ENCODE data around the gene MBLAC1.

MBLAC1 gene

GRCh38 chr7:100154651-100155491 lies 28.1 kb downstream of the MBLAC1 start:
- DNase-seq (ENCODE audit: low read depth in 2 of 2), result no peak

- no peak for DNase-seq (ENCODE audit: low read depth in 2 of 2)
These were observed 29.0 kb downstream of the MBLAC1 start for GRCh38 chr7:100155553-100156317.

DNA sequence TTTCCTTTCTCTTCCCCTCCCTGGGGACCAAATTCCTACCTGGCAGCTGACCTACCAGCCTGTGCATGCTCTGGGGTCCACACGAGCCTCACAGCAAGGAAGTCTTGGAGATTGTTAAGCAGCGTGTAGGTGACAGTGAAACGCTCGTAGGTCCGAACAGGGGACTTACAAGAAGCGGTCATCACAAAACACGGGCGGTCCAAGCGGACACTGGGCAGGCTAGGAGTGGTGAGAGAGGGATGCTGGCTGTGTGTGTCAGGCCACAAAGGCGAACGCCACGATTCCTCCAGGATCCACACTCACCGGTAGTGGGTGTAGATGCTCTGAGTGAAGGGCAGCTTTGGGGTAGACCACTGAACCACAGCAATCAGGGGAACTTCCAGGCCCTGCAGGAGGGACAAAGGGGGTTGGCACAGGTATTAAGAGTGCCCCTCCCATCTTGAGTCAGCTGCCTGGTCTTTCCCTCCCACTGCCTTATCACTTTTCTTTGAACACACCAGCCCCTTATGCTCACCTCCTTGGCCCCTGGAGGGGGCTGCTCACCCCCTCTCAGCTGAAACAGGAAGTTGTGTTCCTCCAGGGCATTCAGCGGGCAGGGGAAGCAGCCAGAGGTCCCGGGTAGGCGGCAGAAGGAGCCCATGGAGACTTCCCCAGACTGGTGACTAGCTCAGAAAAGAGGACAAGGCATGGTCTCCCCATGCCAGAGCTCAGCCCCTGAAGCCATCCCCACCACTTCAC lies 29.7 kb downstream of the MBLAC1 start:
- DNase-seq (ENCODE audit: low read depth in 2 of 2), result no peak

DNA sequence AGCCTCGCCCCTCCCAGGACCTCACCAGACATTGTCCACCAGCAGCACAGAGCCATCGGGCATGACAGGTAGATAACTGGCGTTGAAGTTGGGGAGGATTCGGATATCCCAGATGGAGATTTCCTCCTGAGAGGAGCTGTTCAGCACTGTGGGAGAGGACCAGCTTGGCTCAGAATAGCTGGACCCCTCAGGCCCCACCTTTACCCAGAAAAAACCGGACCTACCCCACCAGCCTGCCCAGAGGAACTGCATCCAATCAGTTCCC lies 30.2 kb downstream of the MBLAC1 start:
- no peak for DNase-seq (ENCODE audit: low read depth in 2 of 2)

DNA sequence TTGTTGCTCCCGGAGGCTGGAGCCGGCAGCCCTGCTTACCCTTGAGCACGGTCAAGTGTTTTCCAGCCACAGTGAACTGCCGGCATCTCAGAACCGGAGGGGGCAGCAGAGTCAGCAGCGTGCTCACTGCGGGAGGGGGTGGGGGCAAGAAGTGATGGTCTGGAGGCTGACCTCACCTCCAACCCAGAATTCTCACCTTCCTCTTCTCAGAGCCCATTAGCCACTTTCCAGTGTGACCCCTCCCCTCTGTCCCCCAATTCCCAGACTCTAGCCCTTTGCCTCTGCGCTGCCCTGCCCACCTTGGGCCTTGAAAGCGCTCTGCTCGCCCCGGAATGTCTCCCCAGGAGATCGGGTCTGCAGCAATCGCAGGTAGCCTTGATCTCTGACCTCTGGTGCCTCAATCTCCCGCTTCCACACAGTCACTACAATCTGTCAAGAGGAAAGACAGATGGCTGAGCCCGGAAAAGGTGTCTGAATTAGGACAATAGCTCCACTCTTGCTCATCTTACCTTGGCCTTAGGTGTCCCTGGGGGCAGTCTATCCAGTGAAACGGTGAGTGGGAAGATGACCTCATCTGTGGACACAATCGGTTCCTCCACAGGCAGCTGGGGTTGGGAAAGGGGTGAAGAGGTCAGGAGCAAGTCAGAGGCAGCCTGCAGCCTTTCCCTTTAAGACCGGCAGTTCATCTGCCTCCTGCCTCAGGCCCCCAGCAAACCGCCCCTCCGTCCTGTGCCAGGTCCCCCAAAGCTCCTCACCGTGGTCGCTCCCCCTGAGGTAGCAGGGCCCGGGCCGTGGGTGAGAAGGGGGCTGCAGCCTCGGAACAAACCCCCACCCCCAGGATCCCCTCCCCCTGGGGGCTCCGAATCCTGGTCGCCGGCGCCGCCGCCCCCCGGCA lies 30.8 kb downstream of the MBLAC1 start:
- DNase-seq (ENCODE audit: low read depth in 2 of 2), result no peak

GRCh38 chr7:100158229-100159098 lies 31.7 kb downstream of the MBLAC1 start, which contains the start of gene TRAPPC14:
TRAPPC14 (minus strand) TSS chr7:100158723; CDS start chr7:100158499, 224 bp downstream.
- peak; percentile 50 to 54 for DNase-seq (ENCODE audit: low read depth in 2 of 2)

GRCh38 chr7:100159099-100159623 lies 32.4 kb downstream of the MBLAC1 start:
- no peak for DNase-seq (ENCODE audit: low read depth in 2 of 2)

DNA sequence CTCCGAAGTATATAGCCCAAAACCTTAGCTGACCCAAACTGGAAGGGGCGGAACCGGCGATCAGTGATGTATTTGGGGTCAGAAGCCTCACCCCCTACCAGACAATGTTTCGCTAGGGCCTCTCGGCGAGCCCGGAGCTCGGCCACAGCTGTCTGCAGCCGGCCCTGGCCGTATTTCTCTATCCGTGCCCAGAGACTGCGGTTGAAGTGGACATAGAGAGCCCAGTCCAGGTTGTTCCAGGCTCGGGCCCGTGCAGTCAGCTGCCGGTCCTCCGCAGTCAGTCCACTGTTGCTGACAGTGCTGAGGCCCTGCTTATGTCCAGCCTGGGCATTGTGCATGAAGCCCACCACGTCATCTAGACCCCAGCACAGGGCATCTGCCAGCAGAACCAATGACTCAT lies 33.3 kb downstream of the MBLAC1 start:
- DNase-seq (ENCODE audit: low read depth in 2 of 2), result no peak

DNA sequence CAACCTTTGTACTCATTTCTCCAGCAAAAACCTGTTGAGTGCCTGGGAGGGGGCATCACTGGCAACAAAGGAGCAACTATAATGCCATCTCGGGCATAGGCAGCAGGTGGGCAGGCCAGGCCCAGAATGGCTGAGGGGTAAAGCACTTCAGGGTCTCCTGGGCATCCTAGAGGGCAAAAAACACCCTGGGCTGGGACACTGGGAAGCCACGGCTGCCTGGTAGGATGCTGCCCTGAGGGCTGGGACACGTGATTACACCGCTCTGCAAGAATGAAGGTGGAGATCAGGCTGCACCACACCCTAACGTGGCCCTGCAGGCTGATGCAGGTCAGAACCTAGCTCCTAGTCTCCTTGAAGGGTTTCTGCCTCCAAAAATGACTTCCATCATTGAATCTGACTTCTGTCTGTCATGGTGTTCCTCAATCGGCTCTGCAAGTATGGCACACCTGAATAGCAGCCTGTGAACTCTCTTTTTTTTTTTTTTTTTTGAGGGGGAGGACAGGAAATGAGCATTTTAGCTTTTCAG lies 36.3 kb downstream of the MBLAC1 start:
- no peak for DNase-seq (ENCODE audit: low read depth in 2 of 2)

DNA sequence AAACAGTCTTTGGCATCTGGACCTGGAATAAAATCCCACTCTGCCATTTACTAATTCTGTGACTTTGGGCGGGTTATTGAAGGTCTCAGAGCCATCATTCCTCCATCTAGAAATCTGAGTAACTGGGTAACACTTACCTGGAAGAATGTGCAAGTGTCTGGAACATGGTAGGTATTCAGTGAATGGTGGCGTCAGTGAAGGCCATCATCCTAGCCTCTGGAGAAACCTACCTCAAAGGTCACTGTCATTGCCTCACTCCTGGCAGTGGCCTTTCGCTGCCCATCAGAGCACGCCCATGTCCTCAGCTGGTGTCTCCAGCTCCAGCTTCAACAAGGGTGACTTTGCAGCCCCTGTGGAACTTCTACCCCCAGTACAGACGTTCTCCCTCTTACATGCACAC lies 37.1 kb downstream of the MBLAC1 start:
- no peak for DNase-seq (ENCODE audit: low read depth in 2 of 2)

DNA sequence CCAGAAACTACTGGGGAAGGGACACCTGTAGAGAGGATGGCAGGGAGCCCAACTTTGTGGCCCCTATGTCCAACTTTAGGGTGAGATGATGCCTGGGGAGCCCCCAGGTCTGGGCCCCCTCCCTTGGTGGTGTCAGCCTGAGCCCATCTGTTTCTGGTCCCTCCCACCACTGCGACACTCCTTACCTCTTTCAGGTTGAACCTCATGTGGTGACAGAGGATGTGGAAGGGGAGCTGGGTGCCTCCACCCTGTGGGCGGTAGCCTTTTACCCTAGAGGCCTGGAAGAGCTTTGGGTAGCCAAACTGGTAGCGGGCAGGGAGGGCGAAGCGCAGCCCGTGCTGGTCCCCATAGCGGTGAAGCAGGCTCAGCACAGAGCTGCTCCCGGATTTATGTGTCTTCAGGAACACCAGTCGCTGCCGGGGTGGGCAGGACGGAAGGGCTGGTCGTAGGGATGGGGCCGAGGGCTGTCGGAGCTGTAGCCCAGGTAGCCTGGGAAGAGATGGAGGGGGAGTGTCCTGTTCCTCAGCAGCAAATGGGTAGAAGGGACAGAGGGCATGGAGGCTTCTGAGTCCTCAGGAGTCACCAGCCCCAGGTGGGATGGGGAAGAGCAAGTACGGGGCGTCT lies 39.7 kb downstream of the MBLAC1 start:
- no peak for DNase-seq (ENCODE audit: low read depth in 2 of 2)

DNA sequence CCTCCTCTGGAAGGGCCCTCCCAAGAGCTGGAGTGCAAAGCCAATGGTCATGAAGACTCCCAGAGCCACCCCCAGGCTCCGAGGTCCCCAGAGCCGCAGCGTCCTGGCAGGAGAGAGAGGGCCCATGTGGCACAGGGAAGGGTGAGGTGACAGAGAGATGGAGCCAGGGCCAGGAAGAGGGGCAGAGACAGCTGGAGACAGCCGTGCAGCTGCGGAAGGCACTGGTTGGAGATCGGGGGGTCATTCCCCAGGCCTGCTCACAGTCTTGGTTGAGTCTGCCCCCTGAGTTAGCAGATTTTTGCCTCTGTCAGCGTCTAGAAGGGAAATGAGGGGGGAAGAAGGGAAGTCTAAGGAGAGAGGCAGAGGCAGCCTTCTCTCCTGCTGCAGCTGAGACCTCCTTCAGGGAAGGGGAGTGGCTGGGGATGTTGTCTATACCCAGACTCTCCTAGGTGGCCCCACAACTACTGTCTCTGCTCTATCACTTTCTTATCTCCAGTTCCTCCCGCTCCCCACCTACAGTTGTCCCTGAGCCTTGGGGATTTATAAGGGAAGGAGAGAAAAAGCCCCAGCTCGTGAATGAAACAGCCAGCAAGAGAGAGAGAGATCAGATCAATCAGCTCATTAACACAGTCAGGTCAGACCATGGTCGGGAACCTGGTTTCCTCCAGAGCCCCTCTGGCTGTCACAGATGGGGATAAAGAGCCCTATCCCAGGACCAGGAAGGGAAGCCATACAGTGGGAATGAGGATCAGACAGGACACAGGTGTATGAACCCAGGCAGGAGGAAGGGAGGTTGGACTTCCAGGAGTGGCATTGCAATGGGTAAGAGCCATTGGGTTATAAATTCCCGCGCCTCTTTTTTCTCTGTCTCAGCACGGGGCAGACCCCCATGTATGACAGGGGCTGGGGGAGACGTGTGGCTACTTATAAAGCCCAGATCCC lies 40.5 kb downstream of the MBLAC1 start:
- DNase-seq (ENCODE audit: low read depth in 2 of 2), result no peak

DNA sequence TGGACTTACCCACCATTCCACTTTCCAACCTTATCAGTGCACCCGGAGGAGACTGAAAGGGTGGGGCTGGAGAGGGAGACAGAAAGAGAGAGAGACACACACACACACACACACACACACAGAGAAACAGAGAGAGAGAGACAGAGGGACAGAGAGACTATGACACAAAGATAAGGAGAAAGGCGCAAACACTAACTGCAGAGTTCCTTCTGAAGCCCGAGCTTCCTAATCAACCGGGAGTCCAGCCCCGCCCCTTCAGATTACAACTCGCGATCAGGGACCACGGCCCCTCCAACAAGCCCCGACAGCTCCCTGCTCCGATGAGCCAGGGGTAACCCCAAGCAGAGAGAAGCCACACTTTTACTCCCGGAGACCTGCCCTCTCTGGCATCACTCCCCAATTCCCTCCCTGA lies 41.2 kb downstream of the MBLAC1 start:
- no peak for DNase-seq (ENCODE audit: low read depth in 2 of 2)

DNA sequence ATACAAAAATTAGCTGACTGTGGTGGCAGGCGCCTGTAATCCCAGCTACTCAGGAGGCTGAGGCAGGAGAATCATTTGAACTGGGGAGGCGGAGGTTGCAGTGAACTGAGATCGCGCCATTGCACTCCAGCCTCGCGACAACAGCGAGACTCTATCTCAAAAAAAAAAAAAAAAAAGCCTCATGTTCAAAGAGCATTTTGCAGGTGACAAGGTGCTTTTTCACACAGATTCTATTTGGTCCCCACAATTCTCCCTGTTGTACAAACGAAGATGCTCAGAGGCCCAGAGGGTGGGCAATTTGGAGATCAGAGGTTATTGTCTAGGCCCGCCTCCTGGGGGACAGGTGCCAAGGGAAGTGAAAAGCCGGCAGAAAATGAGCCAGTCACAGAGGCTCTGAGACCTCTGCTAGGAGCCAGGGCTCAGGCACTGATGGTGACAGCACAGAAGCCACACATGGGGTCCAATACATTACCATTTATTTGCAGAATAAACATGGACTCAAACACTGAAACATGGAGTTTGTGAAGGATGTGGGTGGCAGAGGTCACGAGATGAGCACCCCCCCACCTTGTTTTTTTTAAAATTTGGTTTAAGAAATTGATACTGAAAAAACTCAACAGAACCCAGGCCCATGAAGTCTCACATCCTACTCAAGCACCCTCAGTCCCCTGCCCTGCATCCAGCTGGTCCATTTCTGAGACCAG lies 42.5 kb downstream of the MBLAC1 start:
- no peak for DNase-seq (ENCODE audit: low read depth in 2 of 2)

DNA sequence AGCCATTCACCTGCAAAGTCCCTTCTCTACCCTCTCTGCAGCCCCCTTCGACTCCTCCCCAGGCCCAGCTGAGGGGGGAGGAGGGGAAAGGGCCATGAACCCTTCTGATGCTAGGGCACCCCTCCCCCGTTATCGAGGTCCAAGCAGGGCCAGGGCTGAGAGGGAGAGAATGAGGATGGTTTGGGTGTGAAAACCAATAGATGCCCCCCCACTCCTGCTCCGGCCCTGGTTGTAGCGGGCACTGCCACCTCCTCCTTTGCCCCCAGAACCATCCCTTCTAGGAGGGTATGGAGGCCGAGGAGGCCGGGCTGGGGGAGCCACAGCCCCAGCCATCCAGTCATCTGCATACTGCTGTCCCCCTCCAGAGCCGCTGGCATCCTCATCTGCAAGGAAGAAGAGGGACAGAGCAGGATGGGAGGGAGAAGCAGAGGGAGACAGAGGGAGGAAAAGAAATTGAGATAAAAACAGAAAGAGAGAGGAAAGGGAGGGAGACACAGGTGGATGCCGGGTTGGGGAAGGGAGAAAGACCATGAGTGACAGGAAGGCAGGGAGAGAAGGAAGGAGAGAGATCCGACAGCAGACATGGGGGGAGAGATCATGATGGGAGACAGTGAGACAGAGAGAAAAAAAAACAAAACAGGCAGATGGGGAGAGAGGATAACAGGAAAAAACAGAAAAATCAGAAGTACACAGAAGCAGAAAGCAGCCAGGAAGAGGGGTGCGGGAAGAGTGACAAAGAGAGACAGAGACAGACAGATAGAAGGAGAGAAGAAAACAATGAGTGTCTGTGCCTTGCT lies 43.5 kb downstream of the MBLAC1 start:
- no peak for DNase-seq (ENCODE audit: low read depth in 2 of 2)

- DNase-seq (ENCODE audit: low read depth in 2 of 2), result no peak
These were observed 44.4 kb downstream of the MBLAC1 start for GRCh38 chr7:100171087-100171681.

DNA sequence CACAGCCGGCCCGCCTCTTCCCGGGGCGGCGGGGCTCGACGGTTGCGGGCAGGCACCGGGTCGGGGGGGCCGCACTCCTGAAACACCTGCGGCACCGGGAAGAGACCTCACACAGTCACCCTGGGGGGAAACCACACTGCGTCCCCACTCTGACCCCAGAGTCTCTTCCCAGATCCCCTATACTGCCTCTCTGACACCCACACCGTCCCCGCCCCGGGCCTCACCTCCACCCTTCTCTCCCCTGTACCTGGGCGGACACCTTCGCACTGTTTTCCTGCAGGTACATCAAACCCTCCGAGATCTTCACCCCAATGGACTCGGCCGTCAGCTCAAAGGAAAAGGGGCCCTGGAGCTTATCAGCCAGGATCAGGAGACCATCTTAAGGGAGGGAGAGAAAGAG lies 45.1 kb downstream of the MBLAC1 start:
- no peak for DNase-seq (ENCODE audit: low read depth in 2 of 2)
